ENCODE results near the gene CCDC188.

The CCDC188 gene

GRCh38 chr22:20179455-20180244, 28.8 kb upstream of the CCDC188 start:
- Histone ChIP-seq H3K36me3 (no peaks in the 10 kb centered on the region), H3K27ac (no peak overlapping the region), H3K9me3 (no peaks in the 10 kb centered on the region), H3K4me3 (no peak overlapping the region), H3K27me3 (peaks cover 0 to 19% of the 10 kb centered on the region in 2 donors), H3K4me1 (no peaks in the 10 kb centered on the region)
- intact Hi-C loops (cut with DNase I; ENCODE audit: low total_unique reads), result no loop called here
- no peak for TF ChIP-seq CTCF (IDR thresholded peaks at IDR 0.05)
- no peak for DNase-seq

- no peaks in the 10 kb centered on the region for H3K36me3 ChIP-seq
Observed at GRCh38 chr22:20178915-20179227, 28.0 kb upstream of the CCDC188 start.

GRCh38 chr22:20178075-20178914, 27.4 kb upstream of the CCDC188 start:
- no peak for TF ChIP-seq CTCF (IDR thresholded peaks at IDR 0.05)
- intact Hi-C loops (cut with DNase I; ENCODE audit: low total_unique reads), result no loop called here
- DNase-seq, result no peak

More at GRCh38 chr22:20178915-20179227, 28.0 kb upstream of the CCDC188 start:
- no peak overlapping the region for H3K27ac ChIP-seq
- H3K9me3 ChIP-seq, result no peaks in the 10 kb centered on the region
- peaks cover 0 to 17% of the 10 kb centered on the region in 2 donors for H3K27me3 ChIP-seq
- TF ChIP-seq CTCF (IDR thresholded peaks at IDR 0.05), result no peak
- H3K4me3 ChIP-seq, result no peak overlapping the region
- intact Hi-C loops (cut with DNase I; ENCODE audit: low total_unique reads), result no loop called here
- no peaks in the 10 kb centered on the region for H3K4me1 ChIP-seq
- no peak for DNase-seq

GRCh38 chr22:20177217-20177911, 26.5 kb upstream of the CCDC188 start:
- Histone ChIP-seq H3K36me3 (no peaks in the 10 kb centered on the region), H3K4me1 (no peaks in the 10 kb centered on the region), H3K4me3 (no peak overlapping the region), H3K9me3 (no peaks in the 10 kb centered on the region), H3K27me3 (peaks cover 0 to 13% of the 10 kb centered on the region in 2 donors), H3K27ac (no peak overlapping the region)
- no peak for DNase-seq
- TF ChIP-seq CTCF (IDR thresholded peaks at IDR 0.05), result no peak
- intact Hi-C loops (cut with DNase I; ENCODE audit: low total_unique reads), result no loop called here

More at GRCh38 chr22:20178075-20178914, 27.4 kb upstream of the CCDC188 start:
- Histone ChIP-seq H3K9me3 (no peaks in the 10 kb centered on the region), H3K27ac (no peak overlapping the region), H3K4me3 (no peak overlapping the region), H3K4me1 (no peaks in the 10 kb centered on the region), H3K27me3 (peaks cover 0 to 14% of the 10 kb centered on the region in 2 donors), H3K36me3 (no peaks in the 10 kb centered on the region)

- TF ChIP-seq CTCF (IDR thresholded peaks at IDR 0.05), result no peak
- Histone ChIP-seq H3K9me3 (no peaks in the 10 kb centered on the region), H3K36me3 (no peaks in the 10 kb centered on the region), H3K27ac (no peak overlapping the region), H3K4me1 (no peaks in the 10 kb centered on the region), H3K27me3 (peaks cover 0 to 6% of the 10 kb centered on the region in 2 donors), H3K4me3 (no peak overlapping the region)
- no peak for DNase-seq
- intact Hi-C loops (cut with DNase I; ENCODE audit: low total_unique reads), result no loop called here
Observed at GRCh38 chr22:20176421-20177085, 25.7 kb upstream of the CCDC188 start.

Data from tibial artery (tissue), 4 donors.